Endometrium (tissue), 2 donors: ENCODE data around the gene CREBZF.
A peak's percentile ranks its signal among the peaks of the same experiment; 100 is the strongest.
"Not testable (repeated sequence)": the region's sequence is repeated elsewhere in the genome, so short reads cannot be mapped to it uniquely, and the experiment has no call there.

ENCODE experiments used
- FAIRE-seq: peaks from 2 replicates; lab custom pipeline; 2012; peaks lifted over from hg19 to GRCh38; lab: Jason Lieb, UNC
- donor health status: control.
- donor health status: control.

The CREBZF gene

GRCh38 chr11:85670949-85671663, 6.2 kb upstream of the CREBZF start:
- FAIRE-seq = not testable (repeated sequence)

GRCh38 chr11:85668157-85668556, 3.2 kb upstream of the CREBZF start:
- FAIRE-seq = no peak

DNA sequence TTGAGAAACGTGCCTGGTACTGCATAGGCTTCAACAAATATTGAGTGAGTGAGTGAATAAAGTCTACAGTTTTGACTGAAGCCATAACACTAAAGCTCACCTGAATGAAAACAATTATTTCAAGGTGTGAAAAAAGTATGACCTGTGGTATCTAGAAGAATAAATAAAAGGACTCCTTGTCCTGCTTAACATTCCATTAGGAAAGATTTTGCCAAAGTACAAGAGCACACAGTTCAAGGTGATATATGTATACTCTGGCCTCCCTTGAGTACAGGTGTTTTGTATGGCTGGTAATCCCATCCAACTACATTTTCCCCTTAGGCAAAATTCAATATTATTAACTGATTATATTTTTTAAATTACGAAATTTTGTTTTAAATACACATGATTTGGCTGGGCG, 1.8 kb upstream of the CREBZF start:
- no peak for FAIRE-seq

DNA sequence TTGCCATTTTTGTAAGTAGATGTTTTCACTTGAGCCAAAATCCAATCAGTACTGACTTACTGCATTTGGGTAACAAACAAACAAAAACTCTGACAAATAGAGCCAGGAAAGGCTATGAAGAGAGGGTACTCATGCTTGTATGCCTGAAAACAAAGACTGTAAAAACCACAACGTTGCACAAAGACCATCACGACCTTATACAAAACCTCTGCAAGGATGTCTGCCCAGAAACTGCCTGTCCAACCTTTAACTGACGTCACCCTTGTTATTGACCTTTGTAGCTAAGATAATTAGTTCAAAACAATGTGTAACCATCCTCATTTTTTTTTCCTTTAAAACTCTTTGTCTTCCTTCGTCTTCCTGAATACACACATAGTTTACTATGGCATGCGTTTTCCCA, 804 bp upstream of the CREBZF start:
- FAIRE-seq = no peak

- FAIRE-seq = no peak
Observed at GRCh38 chr11:85663753-85664614, 945 bp downstream of the CREBZF start.

GRCh38 chr11:85663080-85663752, 1.7 kb downstream of the CREBZF start:
- FAIRE-seq = no peak

DNA sequence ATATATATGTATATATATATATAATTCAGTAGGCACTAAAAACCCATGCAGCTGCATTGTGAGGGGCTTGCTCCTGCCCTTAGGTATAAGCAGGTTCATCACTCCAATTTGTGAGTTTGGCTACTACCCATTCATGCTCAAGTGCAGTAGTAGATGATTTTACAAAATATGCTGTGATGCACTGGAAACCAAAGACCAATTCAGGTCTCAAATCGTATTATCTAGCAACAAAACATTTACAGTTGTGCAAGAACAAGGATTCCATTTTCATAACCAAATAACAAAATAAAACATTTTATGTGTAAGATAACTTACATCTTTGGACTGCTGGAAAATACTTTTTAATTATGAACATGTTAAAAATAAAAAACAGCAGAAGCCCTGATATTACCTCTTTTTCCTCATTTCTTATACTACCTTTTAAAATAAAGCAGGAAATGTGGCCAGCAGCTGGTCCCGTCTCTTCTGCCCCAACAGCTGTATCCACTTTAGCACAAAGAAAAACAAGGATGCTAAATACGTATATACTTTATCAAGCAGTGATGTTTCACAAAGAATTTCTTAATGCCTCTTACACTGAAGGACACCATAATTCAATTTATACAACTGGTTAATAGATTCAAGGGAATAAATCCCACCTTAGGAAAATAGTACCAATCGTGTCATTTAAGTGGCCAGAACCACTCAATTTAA, 2.8 kb downstream of the CREBZF start:
- FAIRE-seq = no peak

GRCh38 chr11:85658180-85658579, 6.7 kb downstream of the CREBZF start:
- no peak for FAIRE-seq

- FAIRE-seq = no peak
Observed at GRCh38 chr11:85656777-85657176, 8.2 kb downstream of the CREBZF start.

GRCh38 chr11:85654343-85654742, 10.6 kb downstream of the CREBZF start:
- not testable (repeated sequence) for FAIRE-seq

- no peak for FAIRE-seq
Observed at GRCh38 chr11:85652786-85653447, 12.0 kb downstream of the CREBZF start.

- no peak for FAIRE-seq
Observed at GRCh38 chr11:85651118-85651517, 13.8 kb downstream of the CREBZF start.

DNA sequence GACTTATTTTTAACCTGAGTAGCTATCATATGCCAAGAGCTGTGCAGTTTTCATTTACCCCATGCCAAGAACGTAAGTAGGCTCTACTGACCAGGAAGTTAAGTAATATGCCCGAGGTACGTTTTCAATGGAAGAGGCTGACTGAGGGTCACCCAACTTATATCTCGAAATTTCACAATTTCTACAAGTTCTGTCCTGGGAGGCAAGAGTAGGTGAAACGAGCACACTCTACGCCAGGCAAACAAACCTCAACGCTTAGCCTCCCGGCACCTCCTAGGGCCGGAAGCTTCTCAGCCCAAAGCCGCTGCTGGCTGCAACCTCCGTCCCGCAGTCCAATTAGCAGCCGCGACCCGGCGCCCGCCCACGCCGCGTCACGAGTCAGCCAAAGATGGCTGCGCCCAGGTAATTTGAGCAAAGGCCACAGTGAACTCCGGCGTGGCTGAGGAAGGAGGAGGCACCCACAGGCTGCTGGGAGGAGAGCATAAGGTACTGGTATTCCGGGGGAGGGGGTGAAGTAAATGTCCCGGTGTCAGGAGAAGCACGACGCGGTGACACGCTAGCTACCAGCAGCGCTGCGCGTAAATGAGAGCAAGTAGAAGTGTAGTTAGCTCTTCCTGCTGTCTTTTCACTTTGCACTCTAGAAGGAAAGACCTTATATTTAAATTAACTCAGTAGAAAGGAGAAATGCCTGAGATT, 17.2 kb downstream of the CREBZF start, which contains the start of gene TMEM126A:
Gene TMEM126A (plus strand): TSS at position 364 of the 696 bp plus-strand sequence. CDS start 2,289 bp downstream, outside the sequence.
- FAIRE-seq = no peak

GRCh38 chr11:85647078-85647477, 17.9 kb downstream of the CREBZF start:
- FAIRE-seq = no peak

- FAIRE-seq = no peak
Observed at GRCh38 chr11:85643191-85643614, 21.7 kb downstream of the CREBZF start.

- FAIRE-seq = no peak
Observed at GRCh38 chr11:85634747-85635146, 30.2 kb downstream of the CREBZF start.

GRCh38 chr11:85628771-85629341, 36.1 kb downstream of the CREBZF start:
- no peak for FAIRE-seq

- FAIRE-seq = peak; percentile 99
Observed at GRCh38 chr11:85627998-85628770, 36.7 kb downstream of the CREBZF start, which contains the start of gene TMEM126B. TMEM126B (plus strand) TSS chr11:85628593; CDS start chr11:85628608, 15 bp downstream.

GRCh38 chr11:85627332-85627997, 37.5 kb downstream of the CREBZF start, which contains the start of gene DLG2:
DLG2 (minus strand) TSS chr11:85627344.
- FAIRE-seq = no peak
